M059J (cell line): ENCODE results near the gene MAN2B1. TPM values are rescaled to one million over a fixed set of nuclear protein-coding genes. Genes with fewer than 3 reads are reported as not detected.
"Not testable (repeated sequence)": the region's sequence is repeated elsewhere in the genome, so short reads cannot be mapped to it uniquely, and the experiment has no call there.

Experiments used
- DNase-seq: peaks from one replicate; pipeline ENCODE4 v3.0.0-alpha.2; 2012; ENCODE audit warnings: low read depth
- total RNA-seq: library from RNA; depleted of rRNA; stranded (reverse); fragments of >200 nt; shearing (Covaris generic); gene quantifications from 2 replicates; pipeline ENCODE4 v1.2.3, GENCODE V29; 2014; rRNA removed

Gene MAN2B1
- 57.8 and 68.4 TPM in 2 replicates for total RNA-seq

- peak; percentile 74 for DNase-seq
Measured at GRCh38 chr19:12666265-12667048, at the start of gene MAN2B1, which contains the start of gene WDR83. TSS of gene MAN2B1 (minus strand) at chr19:12666742. CDS start at chr19:12666701, 41 bp downstream. TSS of gene WDR83 (plus strand) at chr19:12666807. CDS start at chr19:12669791, 2,984 bp downstream.

GRCh38 chr19:12715929-12716328 is 49.4 kb upstream of the MAN2B1 start:
- no peak for DNase-seq

GRCh38 chr19:12715102-12715501 is 48.6 kb upstream of the MAN2B1 start:
- DNase-seq: no peak

- not testable (repeated sequence) for DNase-seq
Measured at GRCh38 chr19:12713304-12713703, 46.8 kb upstream of the MAN2B1 start.

GRCh38 chr19:12712077-12712476 is 45.5 kb upstream of the MAN2B1 start:
- DNase-seq: not testable (repeated sequence)

GRCh38 chr19:12711187-12711586 is 44.6 kb upstream of the MAN2B1 start:
- no peak for DNase-seq

- no peak for DNase-seq
Measured at GRCh38 chr19:12708641-12709040, 42.1 kb upstream of the MAN2B1 start.

- DNase-seq: no peak
Measured at GRCh38 chr19:12706332-12706718, 39.8 kb upstream of the MAN2B1 start.

GRCh38 chr19:12705654-12706331 is 39.3 kb upstream of the MAN2B1 start:
- DNase-seq: no peak

GRCh38 chr19:12705169-12705568 is 38.6 kb upstream of the MAN2B1 start:
- no peak for DNase-seq

GRCh38 chr19:12703046-12703445 is 36.5 kb upstream of the MAN2B1 start:
- peak; percentile 38 for DNase-seq

GRCh38 chr19:12701596-12702282 is 35.2 kb upstream of the MAN2B1 start:
- DNase-seq: no peak

- no peak for DNase-seq
Measured at GRCh38 chr19:12698138-12698537, 31.6 kb upstream of the MAN2B1 start.

GRCh38 chr19:12697425-12697824 is 30.9 kb upstream of the MAN2B1 start:
- DNase-seq: not testable (repeated sequence)

GRCh38 chr19:12696366-12697335 is 30.1 kb upstream of the MAN2B1 start, which contains the start of gene FBXW9:
TSS of gene FBXW9 (minus strand) at chr19:12696631. CDS start at chr19:12696581, 50 bp downstream.
- DNase-seq: peak; percentile 92

GRCh38 chr19:12695997-12696365 is 29.4 kb upstream of the MAN2B1 start:
- DNase-seq: peak; percentile 9

- no peak for DNase-seq
Measured at GRCh38 chr19:12695514-12695913, 29.0 kb upstream of the MAN2B1 start.

GRCh38 chr19:12695096-12695495 is 28.6 kb upstream of the MAN2B1 start:
- DNase-seq: no peak

GRCh38 chr19:12694641-12695040 is 28.1 kb upstream of the MAN2B1 start:
- no peak for DNase-seq

GRCh38 chr19:12692960-12693359 is 26.4 kb upstream of the MAN2B1 start:
- DNase-seq: no peak

GRCh38 chr19:12689581-12690216 is 23.2 kb upstream of the MAN2B1 start:
- DNase-seq: no peak
